LNCaP clone FGC (cell line): Measurements from ENCODE around the gene UBE2Z.

Source experiments
- DNase-seq: peaks from one replicate; pipeline ENCODE4 v3.0.0-alpha.2; 2011; ENCODE audit warnings: low read depth
- H3K4me3 ChIP-seq: 2 replicates; pipeline ENCODE4 v1.5.1; 2011; ENCODE audit warnings: mild to moderate bottlenecking, low read depth, low read length, control low read depth
- CTCF ChIP-seq: IDR thresholded peaks from 2 replicates; pipeline ENCODE4 v1.5.1; 2012; ENCODE audit warnings: mild to moderate bottlenecking; ENCODE audit not compliant: control insufficient read depth, insufficient read depth; ENCODE audit errors: extremely low read depth

The UBE2Z gene

GRCh38 chr17:48908047-48908843, at the start of gene UBE2Z:
TSS of gene UBE2Z (plus strand) at chr17:48908407. CDS start at chr17:48908504, 97 bp downstream.
- peak within 1 kb of the TSS; percentile 68 for H3K4me3 ChIP-seq
- peak; percentile 53 for TF ChIP-seq CTCF
- peak; percentile 86 for DNase-seq

- DNase-seq, result no peak
- no peak for TF ChIP-seq CTCF
- H3K4me3 ChIP-seq, result no peak overlapping the region
Measured at GRCh38 chr17:48860034-48860433, 48.2 kb upstream of the UBE2Z start.

- DNase-seq, result no peak
- no peak overlapping the region for H3K4me3 ChIP-seq
- no peak for TF ChIP-seq CTCF
Measured at GRCh38 chr17:48860456-48860855, 47.8 kb upstream of the UBE2Z start.

- H3K4me3 ChIP-seq, result no peak overlapping the region
- DNase-seq, result no peak
- no peak for TF ChIP-seq CTCF
Measured at GRCh38 chr17:48868916-48869500, 39.2 kb upstream of the UBE2Z start.

GRCh38 chr17:48869821-48870318, 38.3 kb upstream of the UBE2Z start:
- H3K4me3 ChIP-seq, result no peak overlapping the region
- no peak for DNase-seq
- TF ChIP-seq CTCF, result no peak

GRCh38 chr17:48871035-48871550, 37.1 kb upstream of the UBE2Z start:
- no peak for DNase-seq
- no peak for TF ChIP-seq CTCF

More at GRCh38 chr17:48871035-48871550, 37.1 kb upstream of the UBE2Z start:
- no peak overlapping the region for H3K4me3 ChIP-seq
